Mesothelial cell of epicardium (in vitro differentiated cells): ENCODE results near the gene SMIM35. TPM values are rescaled to one million over a fixed set of nuclear protein-coding genes. Genes with fewer than 3 reads are reported as not detected.

Experiments used
- DNase-seq, 2 experiments: peaks; one replicate each; pipeline ENCODE4 v3.0.0; 2021; ENCODE audit warnings: low spot score in 2 of 2; ENCODE audit not compliant: unreplicated experiment in 2 of 2
- H3K27ac Mint-ChIP-seq: 2 replicates; pipeline ENCODE4 v1.8.0; 2021; ENCODE audit warnings: mixed read lengths
- H3K27me3 Mint-ChIP-seq: 2 replicates; pipeline ENCODE4 v1.8.0; 2021; ENCODE audit warnings: low read depth, mixed read lengths
- H3K36me3 Mint-ChIP-seq: 2 replicates; pipeline ENCODE4 v1.8.0; 2021; ENCODE audit warnings: mixed read lengths
- H3K4me1 Mint-ChIP-seq: 2 replicates; pipeline ENCODE4 v1.8.0; 2021; ENCODE audit warnings: mixed read lengths
- H3K4me3 Mint-ChIP-seq: 2 replicates; pipeline ENCODE4 v1.8.0; 2021; ENCODE audit warnings: mild to moderate bottlenecking, moderate library complexity, mixed read lengths
- H3K9me3 Mint-ChIP-seq: 2 replicates; pipeline ENCODE4 v1.8.0; 2021; ENCODE audit warnings: mixed read lengths
- CTCF ChIP-seq: fragments of 200-600 bp; sonication (generic); IDR thresholded peaks from one replicate; pipeline ENCODE4 v1.5.0; 2021; ENCODE audit warnings: antibody characterized with exemption; ENCODE audit not compliant: unreplicated experiment
- total RNA-seq: library from RNA; stranded (reverse); gene quantifications from 3 replicates; pipeline ENCODE4 v1.2.1, GENCODE V29; 2021

The SMIM35 gene
- total RNA-seq, 1 donor from 2014 or later: not detected

DNA sequence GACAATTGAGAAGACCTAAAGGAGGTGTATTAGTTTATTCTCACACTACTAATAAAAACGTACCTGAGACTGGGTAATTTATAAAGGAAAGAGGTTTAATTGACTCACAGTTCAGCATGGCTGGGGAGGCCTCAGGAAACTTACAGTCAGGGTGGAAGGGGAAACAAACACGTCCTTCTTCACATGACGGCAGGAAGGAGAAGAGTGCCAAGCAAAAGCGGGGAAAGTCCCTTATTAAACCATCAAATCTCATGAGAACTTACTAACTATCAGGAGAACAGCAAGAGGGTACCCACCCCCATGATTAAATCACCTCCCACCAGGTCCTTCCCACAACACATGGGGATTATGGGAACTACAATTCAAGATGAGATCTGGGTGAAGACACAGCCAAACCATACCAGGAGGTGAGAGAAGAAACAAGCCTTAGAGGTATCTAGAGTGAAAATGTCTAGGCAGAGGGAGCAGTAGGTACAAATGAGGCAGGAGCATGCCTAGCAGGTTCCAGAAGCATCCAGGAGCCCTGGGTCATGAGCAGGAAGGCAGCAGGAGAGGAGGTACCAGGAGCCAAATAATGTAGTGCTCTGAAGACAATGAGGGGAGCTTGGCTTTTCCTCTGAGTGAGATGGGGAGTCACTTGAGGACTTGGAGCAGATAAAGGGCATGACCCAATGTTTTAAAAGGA lies 69.0 kb downstream of the SMIM35 start:
- no peaks in the 10 kb centered on the region for H3K4me1 Mint-ChIP-seq
- H3K27me3 Mint-ChIP-seq: peaks cover 54% of the 10 kb centered on the region
- TF ChIP-seq CTCF: no peak
- H3K36me3 Mint-ChIP-seq: no peaks in the 10 kb centered on the region
- no peak for DNase-seq
- no peak overlapping the region for H3K4me3 Mint-ChIP-seq
- peaks cover 11% of the 10 kb centered on the region for H3K9me3 Mint-ChIP-seq
- H3K27ac Mint-ChIP-seq: no peak overlapping the region

DNA sequence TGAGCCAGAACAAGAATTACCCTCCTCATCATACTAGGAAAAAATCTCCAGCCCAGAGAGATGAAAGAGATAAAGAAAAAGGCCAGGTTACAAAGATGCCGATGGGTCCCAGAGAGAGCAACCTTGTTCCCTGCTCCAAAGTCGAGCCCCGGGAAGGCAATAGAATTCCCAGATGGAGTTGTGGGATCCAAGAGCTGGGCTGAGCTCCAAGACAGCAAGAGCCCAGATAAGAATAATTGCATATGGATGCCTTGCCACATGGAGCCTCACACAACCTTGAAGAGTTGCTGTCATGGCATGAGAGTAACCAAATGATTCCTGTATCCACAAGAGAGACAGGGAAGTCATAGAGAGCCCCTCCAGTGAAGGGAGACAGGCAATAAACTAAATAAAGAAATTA lies 69.7 kb downstream of the SMIM35 start:
- Mint-ChIP-seq H3K27ac (no peak overlapping the region), H3K4me1 (no peaks in the 10 kb centered on the region), H3K27me3 (peaks cover 52% of the 10 kb centered on the region), H3K36me3 (no peaks in the 10 kb centered on the region), H3K9me3 (peaks cover 11% of the 10 kb centered on the region), H3K4me3 (no peak overlapping the region)
- no peak for DNase-seq
- TF ChIP-seq CTCF: no peak

- Mint-ChIP-seq H3K36me3 (no peaks in the 10 kb centered on the region), H3K27ac (no peak overlapping the region), H3K9me3 (peaks cover 8% of the 10 kb centered on the region), H3K27me3 (peaks cover 52% of the 10 kb centered on the region), H3K4me1 (no peaks in the 10 kb centered on the region), H3K4me3 (no peak overlapping the region)
- DNase-seq: no peak
- no peak for TF ChIP-seq CTCF
Observed at GRCh38 chr11:118016104-118016503, 70.7 kb downstream of the SMIM35 start.

GRCh38 chr11:118015385-118015841 lies 71.3 kb downstream of the SMIM35 start:
- no peak for TF ChIP-seq CTCF

DNA sequence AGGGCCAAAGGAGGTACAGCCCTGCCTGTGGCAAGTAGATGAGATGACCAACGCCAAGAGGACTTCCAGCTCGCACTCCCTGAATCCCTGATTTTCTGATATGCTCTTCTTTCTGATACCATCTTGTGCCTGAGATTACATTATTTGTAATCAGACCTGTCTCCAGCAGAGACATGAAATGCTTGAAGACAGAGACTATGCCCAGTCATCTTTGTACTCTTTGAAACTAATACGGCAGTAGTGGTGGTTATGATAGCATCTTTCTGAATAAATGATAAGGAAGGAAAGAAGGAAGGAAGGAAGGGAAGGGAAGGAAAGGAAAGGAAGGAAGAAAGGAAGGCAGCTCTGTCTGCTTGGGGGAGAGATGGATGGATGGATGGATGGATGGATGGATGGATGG lies 72.7 kb downstream of the SMIM35 start:
- Mint-ChIP-seq H3K4me3 (no peak overlapping the region), H3K27ac (no peak overlapping the region), H3K27me3 (peaks cover 61% of the 10 kb centered on the region), H3K36me3 (no peaks in the 10 kb centered on the region), H3K9me3 (no peaks in the 10 kb centered on the region), H3K4me1 (no peaks in the 10 kb centered on the region)
- DNase-seq: no peak
- TF ChIP-seq CTCF: no peak

More at GRCh38 chr11:118015385-118015841, 71.3 kb downstream of the SMIM35 start:
- Mint-ChIP-seq H3K27me3 (peaks cover 52% of the 10 kb centered on the region), H3K27ac (no peak overlapping the region), H3K4me3 (no peak overlapping the region), H3K36me3 (no peaks in the 10 kb centered on the region), H3K9me3 (peaks cover 4% of the 10 kb centered on the region), H3K4me1 (no peaks in the 10 kb centered on the region)
- no peak for DNase-seq
